ENCODE measurements around the gene NOXA1. TPM values are rescaled to one million over a fixed set of nuclear protein-coding genes. Genes with fewer than 3 reads are reported as not detected.

NOXA1 gene
- total and polyA plus RNA-seq, 9 of the 15 experiments (the other 6 are each of a cell fraction or from before 2014, with no cell fraction given), result 0.07 to 1.2 (median 0.20) TPM; not detected in 4

GRCh38 chr9:137454597-137455358, 31.6 kb downstream of the NOXA1 start (continued):
- no peak for TF ChIP-seq CTCFL (IDR thresholded peaks at IDR 0.05; ENCODE audit: borderline replicate concordance, insufficient read depth, low read depth, low read length, poor library complexity, severe bottlenecking)
- peak; percentile 65; the same call in 1 of the 2 replicates for TF ChIP-seq USF1 (CRISPR knock-in tag; IDR thresholded peaks at IDR 0.05)
- no peak for TF ChIP-seq HNRNPUL1 (IDR thresholded peaks at IDR 0.05; ENCODE audit: low read length)
- TF ChIP-seq AFF1 (IDR thresholded peaks at IDR 0.05; ENCODE audit: low read depth in 1 of 2, partially characterized antibody in 2 of 2), result no peak
- no peak for TF ChIP-seq SNIP1 (IDR thresholded peaks at IDR 0.05; ENCODE audit: low read depth)
- no peak for TF ChIP-seq SOX6 (IDR thresholded peaks at IDR 0.05)
